ENCODE measurements around the gene TMEM61.

TMEM61 gene

GRCh38 chr1:54990916-54991315 is 10.5 kb downstream of the TMEM61 start:
- TF ChIP-seq ZC3H10 (CRISPR knock-in tag; IDR thresholded peaks at IDR 0.05) (no peak), ZNF70 (CRISPR knock-in tag; IDR thresholded peaks at IDR 0.05) (no peak), BACH2 (CRISPR knock-in tag; IDR thresholded peaks at IDR 0.05; ENCODE audit: borderline replicate concordance) (no peak), ZNF565 (CRISPR knock-in tag; conservative IDR thresholded peaks at IDR 0.05; ENCODE audit: low read depth) (no peak), CREB5 (CRISPR knock-in tag; IDR thresholded peaks at IDR 0.05; ENCODE audit: low read depth) (no peak), PPARA (CRISPR knock-in tag; IDR thresholded peaks at IDR 0.05; ENCODE audit: borderline replicate concordance) (no peak), OSR1 (CRISPR knock-in tag; IDR thresholded peaks at IDR 0.05) (no peak), RARB (CRISPR knock-in tag; IDR thresholded peaks at IDR 0.05) (no peak), ISL1 (CRISPR knock-in tag; IDR thresholded peaks at IDR 0.05) (no peak), TCF4 (CRISPR knock-in tag; IDR thresholded peaks at IDR 0.05; ENCODE audit: borderline replicate concordance) (no peak), TOX (CRISPR knock-in tag; IDR thresholded peaks at IDR 0.05; ENCODE audit: borderline replicate concordance) (no peak)

DNA sequence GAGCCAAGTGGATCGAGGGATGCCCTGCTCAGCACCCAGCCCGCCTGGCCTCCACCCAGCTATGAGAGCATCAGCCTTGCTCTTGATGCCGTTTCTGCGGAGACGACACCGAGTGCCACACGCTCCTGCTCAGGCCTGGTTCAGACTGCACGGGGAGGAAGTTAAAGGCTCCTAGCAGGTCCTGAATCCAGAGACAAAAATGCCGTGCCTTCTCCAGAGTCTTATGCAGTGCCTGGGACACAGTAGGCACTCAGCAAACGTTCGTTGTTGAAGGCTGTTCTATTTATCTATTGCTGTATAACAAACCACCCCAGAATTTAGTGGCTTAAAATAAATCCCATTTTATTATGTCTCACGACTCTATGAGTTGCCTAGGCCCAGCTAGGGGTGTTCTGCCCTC is 11.5 kb downstream of the TMEM61 start:
- no peak for TF ChIP-seq ZNF8 (CRISPR knock-in tag; IDR thresholded peaks at IDR 0.05)
- TF ChIP-seq CREB5 (CRISPR knock-in tag; IDR thresholded peaks at IDR 0.05; ENCODE audit: low read depth): no peak
- TF ChIP-seq POU6F1 (CRISPR knock-in tag; IDR thresholded peaks at IDR 0.05; ENCODE audit: borderline replicate concordance, low read depth): no peak
- no peak for TF ChIP-seq ISL1 (CRISPR knock-in tag; IDR thresholded peaks at IDR 0.05)
- no peak for TF ChIP-seq CSRNP3 (CRISPR knock-in tag; IDR thresholded peaks at IDR 0.05)
- no peak for TF ChIP-seq BACH2 (CRISPR knock-in tag; IDR thresholded peaks at IDR 0.05; ENCODE audit: borderline replicate concordance)
- no peak for TF ChIP-seq PPARA (CRISPR knock-in tag; IDR thresholded peaks at IDR 0.05; ENCODE audit: borderline replicate concordance)
- no peak for TF ChIP-seq TOX (CRISPR knock-in tag; IDR thresholded peaks at IDR 0.05; ENCODE audit: borderline replicate concordance)
- TF ChIP-seq, protein P1, sequence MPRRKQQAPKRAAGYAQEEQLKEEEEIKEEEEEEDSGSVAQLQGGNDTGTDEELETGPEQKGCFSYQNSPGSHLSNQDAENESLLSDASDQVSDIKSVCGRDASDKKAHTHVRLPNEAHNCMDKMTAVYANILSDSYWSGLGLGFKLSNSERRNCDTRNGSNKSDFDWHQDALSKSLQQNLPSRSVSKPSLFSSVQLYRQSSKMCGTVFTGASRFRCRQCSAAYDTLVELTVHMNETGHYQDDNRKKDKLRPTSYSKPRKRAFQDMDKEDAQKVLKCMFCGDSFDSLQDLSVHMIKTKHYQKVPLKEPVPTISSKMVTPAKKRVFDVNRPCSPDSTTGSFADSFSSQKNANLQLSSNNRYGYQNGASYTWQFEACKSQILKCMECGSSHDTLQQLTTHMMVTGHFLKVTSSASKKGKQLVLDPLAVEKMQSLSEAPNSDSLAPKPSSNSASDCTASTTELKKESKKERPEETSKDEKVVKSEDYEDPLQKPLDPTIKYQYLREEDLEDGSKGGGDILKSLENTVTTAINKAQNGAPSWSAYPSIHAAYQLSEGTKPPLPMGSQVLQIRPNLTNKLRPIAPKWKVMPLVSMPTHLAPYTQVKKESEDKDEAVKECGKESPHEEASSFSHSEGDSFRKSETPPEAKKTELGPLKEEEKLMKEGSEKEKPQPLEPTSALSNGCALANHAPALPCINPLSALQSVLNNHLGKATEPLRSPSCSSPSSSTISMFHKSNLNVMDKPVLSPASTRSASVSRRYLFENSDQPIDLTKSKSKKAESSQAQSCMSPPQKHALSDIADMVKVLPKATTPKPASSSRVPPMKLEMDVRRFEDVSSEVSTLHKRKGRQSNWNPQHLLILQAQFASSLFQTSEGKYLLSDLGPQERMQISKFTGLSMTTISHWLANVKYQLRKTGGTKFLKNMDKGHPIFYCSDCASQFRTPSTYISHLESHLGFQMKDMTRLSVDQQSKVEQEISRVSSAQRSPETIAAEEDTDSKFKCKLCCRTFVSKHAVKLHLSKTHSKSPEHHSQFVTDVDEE (CRISPR knock-in tag; IDR thresholded peaks at IDR 0.05): no peak
- no peak for TF ChIP-seq SNAI2 (CRISPR knock-in tag; IDR thresholded peaks at IDR 0.05)
- TF ChIP-seq GLIS3 (CRISPR knock-in tag; IDR thresholded peaks at IDR 0.05): no peak
- TF ChIP-seq ZNF70 (CRISPR knock-in tag; IDR thresholded peaks at IDR 0.05): no peak
- TF ChIP-seq, protein P2, sequence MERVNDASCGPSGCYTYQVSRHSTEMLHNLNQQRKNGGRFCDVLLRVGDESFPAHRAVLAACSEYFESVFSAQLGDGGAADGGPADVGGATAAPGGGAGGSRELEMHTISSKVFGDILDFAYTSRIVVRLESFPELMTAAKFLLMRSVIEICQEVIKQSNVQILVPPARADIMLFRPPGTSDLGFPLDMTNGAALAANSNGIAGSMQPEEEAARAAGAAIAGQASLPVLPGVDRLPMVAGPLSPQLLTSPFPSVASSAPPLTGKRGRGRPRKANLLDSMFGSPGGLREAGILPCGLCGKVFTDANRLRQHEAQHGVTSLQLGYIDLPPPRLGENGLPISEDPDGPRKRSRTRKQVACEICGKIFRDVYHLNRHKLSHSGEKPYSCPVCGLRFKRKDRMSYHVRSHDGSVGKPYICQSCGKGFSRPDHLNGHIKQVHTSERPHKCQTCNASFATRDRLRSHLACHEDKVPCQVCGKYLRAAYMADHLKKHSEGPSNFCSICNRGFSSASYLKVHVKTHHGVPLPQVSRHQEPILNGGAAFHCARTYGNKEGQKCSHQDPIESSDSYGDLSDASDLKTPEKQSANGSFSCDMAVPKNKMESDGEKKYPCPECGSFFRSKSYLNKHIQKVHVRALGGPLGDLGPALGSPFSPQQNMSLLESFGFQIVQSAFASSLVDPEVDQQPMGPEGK (CRISPR knock-in tag; IDR thresholded peaks at IDR 0.05; ENCODE audit: borderline replicate concordance): no peak
- no peak for TF ChIP-seq CSDC2 (CRISPR knock-in tag; IDR thresholded peaks at IDR 0.05)
- TF ChIP-seq ZNF565 (CRISPR knock-in tag; conservative IDR thresholded peaks at IDR 0.05; ENCODE audit: low read depth): no peak
- TF ChIP-seq RARB (CRISPR knock-in tag; IDR thresholded peaks at IDR 0.05): no peak
- no peak for TF ChIP-seq ZC3H10 (CRISPR knock-in tag; IDR thresholded peaks at IDR 0.05)
- no peak for ATAC-seq

More at GRCh38 chr1:54990916-54991315, 10.5 kb downstream of the TMEM61 start:
- no peak for ATAC-seq
